Upper lobe of left lung (tissue), 6 donors: ENCODE results near the gene GPR146. TPM values are rescaled to one million over a fixed set of nuclear protein-coding genes. Genes with fewer than 3 reads are reported as not detected.

Source experiments
- ATAC-seq, 2 donors: fragments of 200-7000 bp; cut with Tn5 transposase; one replicate each; pipeline ENCODE4 v1.9.1; 2022; ENCODE audit warnings: mild to moderate bottlenecking in 2 of 2, moderate library complexity in 2 of 2; ENCODE audit not compliant: low FRiP score in 2 of 2
- DNase-seq, 2 donors: peaks; one replicate each; pipeline ENCODE4 v3.0.0-alpha.2; 2019 to 2020
- H3K27ac ChIP-seq, 4 donors: fragments of 200-600 bp; sonication (generic); one replicate each; pipeline ENCODE4 v1.5.1; 2016 to 2019
- H3K27me3 ChIP-seq, 4 donors: fragments of 200-600 bp; sonication (generic); one replicate each; pipeline ENCODE4 v1.5.1; 2017 to 2019
- H3K36me3 ChIP-seq, 4 donors: fragments of 200-600 bp; sonication (generic); one replicate each; pipeline ENCODE4 v1.5.1; 2016 to 2019
- H3K4me1 ChIP-seq, 4 donors: fragments of 200-600 bp; sonication (generic); one replicate each; pipeline ENCODE4 v1.5.1; 2018 to 2019
- H3K4me3 ChIP-seq, 4 donors: fragments of 200-600 bp; sonication (generic); one replicate each; pipeline ENCODE4 v1.5.1; 2017 to 2019; ENCODE audit warnings: mild to moderate bottlenecking in 2 of 4, moderate library complexity in 1 of 4
- H3K9me3 ChIP-seq, 4 donors: fragments of 200-600 bp; sonication (generic); one replicate each; pipeline ENCODE4 v1.5.1; 2018 to 2019
- EP300 ChIP-seq, 4 donors: sonication (generic); formaldehyde crosslinking; IDR thresholded peaks; one replicate each; pipeline ENCODE4 v1.5.1; 2017; ENCODE audit warnings: antibody characterized with exemption in 4 of 4, control low read depth in 2 of 4
- POLR2A ChIP-seq, 4 donors: fragments of 450-650 bp; IDR thresholded peaks; one replicate each; pipeline ENCODE4 v1.5.1; 2016 to 2017; ENCODE audit warnings: antibody characterized with exemption in 4 of 4, mild to moderate bottlenecking in 2 of 4
- POLR2AphosphoS5 ChIP-seq, 2 donors: sonication (generic); formaldehyde crosslinking; IDR thresholded peaks; one replicate each; pipeline ENCODE4 v1.5.1; 2017; ENCODE audit warnings: antibody characterized with exemption in 2 of 2
- WGBS, 2 donors: methylation state at CpG; one replicate each; pipeline ENCODE4 v1.1.5; 2017 to 2018; 5-methylcytosine and 5-hydroxymethylcytosine counted together
- total RNA-seq, 6 donors: library from RNA; depleted of rRNA in 4 of 6; stranded (reverse); fragments of >200 nt in 4 of 6; gene quantifications; one replicate each; pipeline versions ENCODE4 v1.1.0 to v1.2.1, GENCODE V29; 2016 to 2021
- TF ChIP-seq, protein P1 (sequence below), 6 experiments: fragments of 450-650 bp in 4 of 6; fragments of 200-600 bp in 2 of 6; sonication (generic) in 2 of 6; IDR thresholded peaks; one replicate each; pipeline ENCODE4 v1.5.1; 2016 to 2019; ENCODE audit warnings: antibody characterized with exemption in 6 of 6
- donor health status: DM: no; HTN: no; CAD: no; lungs with moderate emphysema.
- donor health status: DM: no; HTN: yes; CAD: no; lungs with severe emphysema.

GPR146 gene
- total RNA-seq, 6 donors from 2014 or later: 11.2 to 32.8 (median 28.9) TPM

DNA sequence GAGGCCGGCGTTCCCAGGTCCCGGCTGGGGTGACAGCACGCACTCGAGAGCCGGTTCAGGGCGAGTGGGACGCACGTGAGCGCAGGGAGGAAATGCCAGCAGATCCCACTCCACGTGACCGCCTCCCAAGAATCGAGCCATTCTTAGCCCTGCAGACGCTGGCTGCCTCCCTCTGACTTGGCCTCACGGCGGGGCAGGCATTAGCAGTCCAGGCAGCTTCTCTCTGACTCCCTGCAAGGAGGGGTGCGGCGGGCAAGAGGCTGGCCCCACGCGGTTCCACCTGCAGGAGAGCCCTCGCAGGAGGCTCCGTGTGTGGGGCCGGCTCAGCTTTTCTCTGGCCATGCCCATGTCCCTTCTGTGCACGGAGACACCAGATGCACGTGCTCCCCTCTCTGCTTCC, 10.1 kb downstream of the GPR146 start:
- Histone ChIP-seq H3K27ac (peak overlapping the region; percentile 85 to 94 (median 90)), H3K4me3 (peak overlapping the region in 2 of 4 donors; percentile 54 to 56), H3K36me3 (peaks cover 0 to 17% (median 6%) of the 10 kb centered on the region in 4 donors), H3K9me3 (no peaks in the 10 kb centered on the region), H3K27me3 (no peaks in the 10 kb centered on the region), H3K4me1 (peaks cover 68 to 86% (median 69%) of the 10 kb centered on the region in 4 donors)
- TF ChIP-seq, protein P1, sequence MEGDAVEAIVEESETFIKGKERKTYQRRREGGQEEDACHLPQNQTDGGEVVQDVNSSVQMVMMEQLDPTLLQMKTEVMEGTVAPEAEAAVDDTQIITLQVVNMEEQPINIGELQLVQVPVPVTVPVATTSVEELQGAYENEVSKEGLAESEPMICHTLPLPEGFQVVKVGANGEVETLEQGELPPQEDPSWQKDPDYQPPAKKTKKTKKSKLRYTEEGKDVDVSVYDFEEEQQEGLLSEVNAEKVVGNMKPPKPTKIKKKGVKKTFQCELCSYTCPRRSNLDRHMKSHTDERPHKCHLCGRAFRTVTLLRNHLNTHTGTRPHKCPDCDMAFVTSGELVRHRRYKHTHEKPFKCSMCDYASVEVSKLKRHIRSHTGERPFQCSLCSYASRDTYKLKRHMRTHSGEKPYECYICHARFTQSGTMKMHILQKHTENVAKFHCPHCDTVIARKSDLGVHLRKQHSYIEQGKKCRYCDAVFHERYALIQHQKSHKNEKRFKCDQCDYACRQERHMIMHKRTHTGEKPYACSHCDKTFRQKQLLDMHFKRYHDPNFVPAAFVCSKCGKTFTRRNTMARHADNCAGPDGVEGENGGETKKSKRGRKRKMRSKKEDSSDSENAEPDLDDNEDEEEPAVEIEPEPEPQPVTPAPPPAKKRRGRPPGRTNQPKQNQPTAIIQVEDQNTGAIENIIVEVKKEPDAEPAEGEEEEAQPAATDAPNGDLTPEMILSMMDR (IDR thresholded peaks at IDR 0.05): no peak
- TF ChIP-seq POLR2A (IDR thresholded peaks at IDR 0.05) (no peak), POLR2AphosphoS5 (IDR thresholded peaks at IDR 0.05) (no peak), EP300 (IDR thresholded peaks at IDR 0.05) (no peak)
- DNase-seq (peak in 1 of 2 donors; percentile 81), ATAC-seq (peak in 1 of 2 donors; percentile 1)
- WGBS, 2 donors: 44 to 65% methylated on average over 12 to 18 of the region's 25 CpGs

DNA sequence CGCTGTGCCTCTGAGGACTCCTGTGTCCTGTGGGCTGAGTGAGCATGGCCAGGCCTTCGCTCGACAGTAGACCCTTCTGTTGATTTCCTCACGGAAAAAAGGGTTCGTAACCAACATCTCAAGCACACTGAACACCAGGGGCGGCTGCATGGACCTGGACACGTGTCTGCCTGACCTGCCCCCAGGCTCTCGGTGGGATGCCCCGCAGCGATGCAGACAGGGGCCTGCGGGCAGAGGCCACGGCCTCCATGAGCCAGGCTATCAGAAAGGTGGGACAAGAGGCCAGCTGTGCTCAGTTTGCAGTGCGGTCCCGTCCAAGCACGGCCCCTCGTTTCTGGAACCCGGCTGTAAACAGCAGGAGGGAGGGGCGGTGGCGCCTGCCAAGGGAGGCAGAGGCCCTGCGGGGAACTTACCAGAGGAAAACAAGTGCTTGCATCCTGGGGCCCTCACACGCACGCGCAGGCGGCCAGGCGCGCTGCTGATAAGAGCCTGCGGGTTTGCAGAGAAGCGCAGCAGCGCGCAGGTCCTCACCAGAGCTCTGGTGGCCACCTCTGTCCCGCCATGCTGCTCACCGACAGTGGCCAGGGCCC, 10.6 kb downstream of the GPR146 start:
- Histone ChIP-seq H3K27me3 (no peaks in the 10 kb centered on the region), H3K4me3 (peak overlapping the region; percentile 41 to 56 (median 48)), H3K4me1 (peaks cover 64 to 83% (median 65%) of the 10 kb centered on the region in 4 donors), H3K9me3 (no peaks in the 10 kb centered on the region), H3K27ac (peak overlapping the region; percentile 85 to 94 (median 90)), H3K36me3 (peaks cover 0 to 17% (median 6%) of the 10 kb centered on the region in 4 donors)
- ATAC-seq (peak; percentile 46 to 68), DNase-seq (peak; percentile 77 to 94)
- TF ChIP-seq POLR2A (IDR thresholded peaks at IDR 0.05): peak in 1 of 4 donors; percentile 45
- peak in 2 of 4 donors; percentile 41 to 65 for TF ChIP-seq EP300 (IDR thresholded peaks at IDR 0.05)
- TF ChIP-seq, protein P1 (IDR thresholded peaks at IDR 0.05): no peak
- peak; percentile 66 to 71 for TF ChIP-seq POLR2AphosphoS5 (IDR thresholded peaks at IDR 0.05)
- WGBS, 2 donors: 23 to 36% methylated on average over 5 to 17 of the region's 32 CpGs

DNA sequence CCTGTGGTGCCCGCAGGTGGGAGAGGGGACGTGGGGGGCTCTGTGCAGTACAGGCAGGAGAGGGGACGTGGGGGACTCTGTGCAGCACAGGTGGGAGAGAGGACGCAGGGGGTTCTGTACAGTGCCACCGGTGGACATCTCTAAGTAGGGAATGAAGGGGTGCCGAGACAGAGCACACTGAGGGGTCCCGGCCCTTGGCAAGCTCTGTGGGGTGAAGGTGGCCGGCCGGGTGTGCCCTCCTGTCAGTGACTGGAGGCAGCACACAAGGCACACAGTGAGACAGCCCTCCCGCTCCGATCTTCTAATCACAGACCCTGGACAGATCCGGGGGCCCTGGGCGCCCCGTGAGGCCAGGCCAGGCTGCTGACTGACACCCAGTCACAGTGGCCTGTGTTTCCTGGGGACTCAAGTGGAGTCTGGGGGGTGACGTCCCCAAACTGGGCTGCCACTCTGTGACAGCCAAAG, 11.2 kb downstream of the GPR146 start:
- Histone ChIP-seq H3K4me1 (peaks cover 66 to 87% (median 66%) of the 10 kb centered on the region in 4 donors), H3K27ac (peak overlapping the region; percentile 85 to 94 (median 90)), H3K36me3 (peaks cover 0 to 17% (median 6%) of the 10 kb centered on the region in 4 donors), H3K27me3 (no peaks in the 10 kb centered on the region), H3K9me3 (no peaks in the 10 kb centered on the region), H3K4me3 (peak overlapping the region; percentile 41 to 56 (median 48))
- DNase-seq: no peak
- ATAC-seq: no peak
- whole genome bisulfite sequencing, 2 donors: 32 to 46% methylated on average over 11 to 14 of the region's 15 CpGs
- no peak for TF ChIP-seq POLR2A (IDR thresholded peaks at IDR 0.05)
- TF ChIP-seq, protein P1 (IDR thresholded peaks at IDR 0.05): no peak
- no peak for TF ChIP-seq POLR2AphosphoS5 (IDR thresholded peaks at IDR 0.05)
- no peak for TF ChIP-seq EP300 (IDR thresholded peaks at IDR 0.05)

DNA sequence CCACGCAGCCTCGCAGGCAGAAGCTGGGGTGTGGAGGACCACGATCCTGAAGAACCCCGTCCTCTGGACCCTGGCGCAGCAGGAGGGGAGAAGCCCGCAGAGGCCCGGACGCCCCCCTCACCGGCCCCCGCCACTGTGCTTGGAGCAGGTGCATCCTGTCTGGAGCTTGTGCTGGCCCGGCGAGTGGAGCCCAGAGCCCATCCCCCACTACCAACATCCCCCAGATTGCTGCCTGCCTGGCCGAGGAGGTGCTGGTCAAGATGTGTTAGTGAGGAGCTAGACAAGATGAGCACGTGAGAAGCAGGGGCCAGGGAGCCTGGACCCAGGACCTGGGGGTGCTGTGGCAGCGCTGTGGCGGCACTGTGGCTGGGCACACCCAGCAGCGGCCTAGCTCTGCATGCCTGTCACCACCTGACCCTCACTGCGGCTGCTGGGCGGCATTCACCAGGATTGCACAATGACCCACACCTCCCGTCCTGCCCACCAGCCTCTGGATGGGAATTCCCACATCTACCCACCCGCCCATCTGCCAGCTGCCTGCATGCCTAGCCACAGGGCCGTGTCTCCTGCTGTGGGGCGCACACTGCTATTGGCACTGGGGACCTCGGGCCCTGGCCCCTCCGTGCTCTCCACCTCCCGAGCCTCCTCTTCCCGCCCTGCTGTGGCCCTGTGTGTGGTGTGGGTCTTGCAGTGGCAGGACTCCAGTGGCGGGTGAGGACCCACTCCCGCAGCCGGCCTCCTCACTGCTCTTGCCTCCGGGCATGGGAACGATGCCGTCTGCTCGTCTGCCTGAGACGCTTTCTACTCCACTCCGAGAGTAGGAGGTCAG, 11.8 kb downstream of the GPR146 start:
- peaks cover 66 to 88% (median 67%) of the 10 kb centered on the region in 4 donors for H3K4me1 ChIP-seq

More for the DNA sequence above, 11.8 kb downstream of the GPR146 start:
- TF ChIP-seq EP300 (IDR thresholded peaks at IDR 0.05): no peak
- TF ChIP-seq POLR2A (IDR thresholded peaks at IDR 0.05): peak in 1 of 4 donors; percentile 21
- TF ChIP-seq POLR2AphosphoS5 (IDR thresholded peaks at IDR 0.05): peak; percentile 50 to 55
- TF ChIP-seq, protein P1 (IDR thresholded peaks at IDR 0.05): no peak
- ATAC-seq: peak in 1 of 2 donors; percentile 65
- peak; percentile 85 to 87 for DNase-seq
- 23 to 44% methylated on average over 11 to 27 of the region's 36 CpGs for WGBS, 2 donors
- H3K27ac ChIP-seq: peak overlapping the region; percentile 85 to 94 (median 90)
- H3K27me3 ChIP-seq: no peaks in the 10 kb centered on the region
- no peaks in the 10 kb centered on the region for H3K9me3 ChIP-seq
- peaks cover 0 to 17% (median 6%) of the 10 kb centered on the region in 4 donors for H3K36me3 ChIP-seq
- peak overlapping the region; percentile 41 to 56 (median 48) for H3K4me3 ChIP-seq
